Neuronal stem cell (in vitro differentiated cells): Measurements from ENCODE around the gene KRTAP1-4.

ENCODE experiments used
- DNase-seq: peaks from one replicate; pipeline ENCODE4 v3.0.0-alpha.2; 2013; ENCODE audit warnings: low spot score
- H2AFZ ChIP-seq: one replicate; pipeline ENCODE4 v1.6.1; 2013; ENCODE audit warnings: mild to moderate bottlenecking, low read length, inconsistent platforms
- H2AK5ac ChIP-seq: 2 replicates; pipeline ENCODE4 v1.6.1; 2013; ENCODE audit warnings: low read depth, mild to moderate bottlenecking, inconsistent platforms, low read length, moderate library complexity, mixed read lengths
- H2BK120ac ChIP-seq: 2 replicates; pipeline ENCODE4 v1.6.1; 2013; ENCODE audit warnings: low read depth, mild to moderate bottlenecking, inconsistent platforms, low read length, moderate library complexity, mixed read lengths
- H2BK12ac ChIP-seq: one replicate; pipeline ENCODE4 v1.6.1; 2013; ENCODE audit warnings: low read length, inconsistent platforms
- H2BK15ac ChIP-seq: 2 replicates; pipeline ENCODE4 v1.6.1; 2013; ENCODE audit warnings: mild to moderate bottlenecking, low read length, inconsistent platforms, mixed read lengths
- H2BK5ac ChIP-seq: one replicate; pipeline ENCODE4 v1.6.1; 2013; ENCODE audit warnings: inconsistent platforms, mild to moderate bottlenecking, low read length, moderate library complexity
- H3K14ac ChIP-seq: one replicate; pipeline ENCODE4 v1.6.1; 2013; ENCODE audit warnings: low read length, inconsistent platforms
- H3K18ac ChIP-seq: 2 replicates; pipeline ENCODE4 v1.6.1; 2013; ENCODE audit warnings: low read length, inconsistent platforms
- H3K23ac ChIP-seq: 2 replicates; pipeline ENCODE4 v1.6.1; 2013; ENCODE audit warnings: low read depth, mild to moderate bottlenecking, mixed read lengths, low read length, inconsistent platforms; ENCODE audit not compliant: poor library complexity
- H3K27ac ChIP-seq: replicated peaks from 3 replicates; pipeline ENCODE4 v1.5.1; 2013; ENCODE audit warnings: low read length, inconsistent platforms
- H3K27me3 ChIP-seq, 3 experiments: 2 replicates each; pipeline ENCODE4 v1.6.1; 2013; ENCODE audit warnings: low read length in 3 of 3, mild to moderate bottlenecking in 2 of 3, inconsistent platforms in 1 of 3, low read depth in 1 of 3, mixed read lengths in 1 of 3, moderate library complexity in 1 of 3; ENCODE audit not compliant: control insufficient read depth in 3 of 3, insufficient read depth in 3 of 3
- H3K36me3 ChIP-seq, 2 donors: replicated peaks in 1 of 2; 2 replicates each; pipeline ENCODE4 v1.6.1; 2013; ENCODE audit warnings: low read length in 2 of 2; ENCODE audit not compliant: control insufficient read depth in 2 of 2, insufficient read depth in 2 of 2
- H3K4ac ChIP-seq: 2 replicates; pipeline ENCODE4 v1.6.1; 2013; ENCODE audit warnings: inconsistent platforms, mild to moderate bottlenecking, low read length, moderate library complexity
- H3K4me1 ChIP-seq, 2 donors: 1 replicate in 1 of 2; 2 replicates in 1 of 2; pipeline ENCODE4 v1.6.1; 2013; ENCODE audit warnings: low read length in 2 of 2, low read depth in 1 of 2; ENCODE audit not compliant: control insufficient read depth in 2 of 2, insufficient read depth in 1 of 2
- H3K4me2 ChIP-seq: one replicate; pipeline ENCODE4 v1.6.1; 2013; ENCODE audit warnings: mild to moderate bottlenecking, low read length, inconsistent platforms; ENCODE audit not compliant: insufficient read depth, poor library complexity, severe bottlenecking
- H3K4me3 ChIP-seq, 2 donors: 2 replicates each; pipeline ENCODE4 v1.5.1; 2013; ENCODE audit warnings: low read length in 2 of 2, mild to moderate bottlenecking in 2 of 2, inconsistent platforms in 1 of 2, moderate library complexity in 1 of 2
- H3K79me1 ChIP-seq: one replicate; pipeline ENCODE4 v1.6.1; 2013; ENCODE audit warnings: low read depth, mild to moderate bottlenecking, inconsistent platforms, low read length, moderate library complexity
- H3K9ac ChIP-seq: one replicate; pipeline ENCODE4 v1.6.1; 2013; ENCODE audit warnings: mild to moderate bottlenecking, low read depth, low read length, inconsistent platforms; ENCODE audit not compliant: poor library complexity
- H3K9me3 ChIP-seq, 2 donors: replicated peaks in 1 of 2; 2 replicates each; pipeline versions ENCODE3 to v1.6.1; 2013; ENCODE audit warnings: low read length in 2 of 2, mild to moderate bottlenecking in 2 of 2, inconsistent platforms in 1 of 2, low read depth in 1 of 2, mixed read lengths in 1 of 2, moderate library complexity in 1 of 2; ENCODE audit not compliant: control insufficient read depth in 2 of 2, insufficient read depth in 1 of 2
- H4K8ac ChIP-seq: one replicate; pipeline ENCODE4 v1.6.1; 2013; ENCODE audit warnings: low read depth, mild to moderate bottlenecking, inconsistent platforms, low read length, moderate library complexity
- H4K91ac ChIP-seq: one replicate; pipeline ENCODE4 v1.6.1; 2013; ENCODE audit warnings: low read length, low read depth, mild to moderate bottlenecking, inconsistent platforms; ENCODE audit not compliant: poor library complexity
- WGBS, 2 donors: extraction: QIAGEN DNeasy Blood & Tissue Kit; methylation state at CpG; one replicate each; pipeline ENCODE4 v1.1.7; 2013; ENCODE audit warnings: missing lambda C conversion rate in 2 of 2, mixed read lengths in 1 of 2; ENCODE audit not compliant: insufficient read length in 2 of 2, insufficient replicate concordance in 1 of 2; ENCODE audit errors: extremely low coverage in 2 of 2; 5-methylcytosine and 5-hydroxymethylcytosine counted together

KRTAP1-4 gene

DNA sequence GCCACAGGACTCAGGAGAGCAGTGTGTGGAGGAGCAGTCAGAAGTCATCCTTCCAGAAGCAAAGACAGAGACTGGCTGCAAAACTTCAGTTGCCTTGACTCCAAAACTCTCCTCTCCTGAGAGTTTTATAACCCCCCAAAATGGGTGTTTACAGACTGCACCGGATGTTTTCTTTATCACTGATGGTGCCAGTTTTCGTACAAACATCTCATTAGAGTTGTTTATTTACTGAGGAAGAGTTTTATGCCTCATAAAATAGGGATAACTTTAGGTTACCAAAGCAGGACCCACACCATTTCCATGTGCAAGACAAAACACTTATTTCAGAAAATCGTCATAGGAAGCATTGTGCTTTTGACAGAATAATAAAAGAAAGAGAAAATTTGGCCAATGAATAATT lies 45.8 kb downstream of the KRTAP1-4 start, which contains the start of gene KRT40:
TSS of gene KRT40 (minus strand) at position 101 of the 400 bp plus-strand sequence. CDS start at position 48, 53 bp downstream.
- Histone ChIP-seq H3K23ac (no peak within 1 kb of the TSS), H3K9ac (no peak within 1 kb of the TSS), H3K4ac (no peak within 1 kb of the TSS), H2BK5ac (no peak within 1 kb of the TSS), H2BK15ac (no peak within 1 kb of the TSS), H3K79me1 (no peaks in the 10 kb centered on the region), H3K14ac (no peak within 1 kb of the TSS), H4K8ac (no peak within 1 kb of the TSS), H3K27ac (no peak within 1 kb of the TSS), H2AK5ac (no peak within 1 kb of the TSS), H2AFZ (no peak within 1 kb of the TSS), H3K18ac (no peak within 1 kb of the TSS), H3K9me3 (peaks cover 0 to 1% of the 10 kb centered on the region in 2 donors), H4K91ac (no peak within 1 kb of the TSS), H3K27me3 (no peaks in the 10 kb centered on the region), H2BK120ac (no peak within 1 kb of the TSS), H2BK12ac (no peak within 1 kb of the TSS), H3K4me3 (no peak within 1 kb of the TSS), H3K4me1 (peaks cover 0 to 12% of the 10 kb centered on the region in 2 donors), H3K4me2 (no peak within 1 kb of the TSS), H3K36me3 (no peaks in the 10 kb centered on the region)
- no peak for DNase-seq
- WGBS, 2 donors: no CpG with 5 or more reads among the region's 3 CpGs

DNA sequence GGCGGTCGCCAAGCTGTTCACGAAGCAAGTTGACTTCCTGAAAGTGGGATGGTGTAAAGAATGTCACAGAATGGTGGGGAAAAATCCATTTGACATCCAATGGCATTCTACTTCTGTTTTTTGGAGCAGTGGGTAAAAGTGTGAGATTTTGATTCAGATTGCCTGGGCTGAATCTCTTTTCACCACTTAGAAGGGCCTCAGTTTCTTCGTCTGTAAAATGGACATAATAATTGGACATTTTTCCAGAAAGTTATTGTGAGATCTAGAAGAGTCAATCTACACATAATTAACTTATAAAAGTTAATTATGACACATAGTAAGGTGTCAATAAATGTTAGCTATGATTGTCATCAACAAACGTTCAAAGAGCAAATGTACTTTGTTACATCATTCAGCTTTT lies 48.9 kb downstream of the KRTAP1-4 start:
- Histone ChIP-seq H3K4me1 (peaks cover 0 to 14% of the 10 kb centered on the region in 2 donors), H2AK5ac (no peak overlapping the region), H3K18ac (no peak overlapping the region), H3K79me1 (no peaks in the 10 kb centered on the region), H4K91ac (no peak overlapping the region), H2BK15ac (peak overlapping the region; percentile 22), H2AFZ (peak overlapping the region; percentile 3), H2BK5ac (no peak overlapping the region), H4K8ac (no peak overlapping the region), H3K27ac (no peak overlapping the region), H3K14ac (no peak overlapping the region), H3K4ac (no peak overlapping the region), H3K27me3 (no peaks in the 10 kb centered on the region), H3K9me3 (peaks cover 0 to 1% of the 10 kb centered on the region in 2 donors), H3K36me3 (no peaks in the 10 kb centered on the region), H2BK120ac (no peak overlapping the region), H3K4me3 (no peak overlapping the region), H2BK12ac (no peak overlapping the region), H3K23ac (no peak overlapping the region), H3K4me2 (no peak overlapping the region), H3K9ac (no peak overlapping the region)
- WGBS, 2 donors: no CpG with 5 or more reads among the region's 5 CpGs
- no peak for DNase-seq

DNA sequence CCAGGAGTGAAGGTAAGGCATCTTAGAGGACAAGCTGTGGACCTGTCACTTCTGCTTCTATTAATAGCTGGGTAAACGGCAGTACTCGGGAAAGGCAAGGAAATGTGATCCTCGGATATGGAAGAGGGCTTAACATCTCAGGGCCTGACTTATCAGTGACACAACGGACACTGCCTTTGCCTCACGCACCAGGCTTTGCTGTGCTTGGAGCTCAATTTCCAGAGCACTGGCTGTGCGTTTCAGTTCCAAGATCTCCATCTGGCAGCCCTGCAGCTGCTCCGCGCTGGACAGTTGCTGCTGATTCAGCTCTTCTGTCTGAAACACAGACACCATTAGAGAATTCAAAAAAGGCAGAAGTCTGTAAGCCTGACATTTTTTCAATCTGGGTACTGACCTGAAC lies 49.4 kb downstream of the KRTAP1-4 start:
- Histone ChIP-seq H2BK12ac (no peak overlapping the region), H3K14ac (no peak overlapping the region), H3K9ac (no peak overlapping the region), H3K27ac (no peak overlapping the region), H3K4ac (no peak overlapping the region), H2AK5ac (no peak overlapping the region), H3K4me2 (no peak overlapping the region), H4K91ac (no peak overlapping the region), H2BK15ac (peak overlapping the region; percentile 22), H3K36me3 (no peaks in the 10 kb centered on the region), H3K27me3 (no peaks in the 10 kb centered on the region), H3K18ac (peak overlapping the region; percentile 76), H3K79me1 (no peaks in the 10 kb centered on the region), H4K8ac (no peak overlapping the region), H3K4me1 (peaks cover 0 to 14% of the 10 kb centered on the region in 2 donors), H2BK5ac (no peak overlapping the region), H3K9me3 (peaks cover 0 to 1% of the 10 kb centered on the region in 2 donors), H3K23ac (no peak overlapping the region), H3K4me3 (no peak overlapping the region), H2BK120ac (peak overlapping the region; percentile 21), H2AFZ (peak overlapping the region; percentile 3)
- no peak for DNase-seq
- WGBS, 2 donors: no CpG with 5 or more reads among the region's 8 CpGs

DNA sequence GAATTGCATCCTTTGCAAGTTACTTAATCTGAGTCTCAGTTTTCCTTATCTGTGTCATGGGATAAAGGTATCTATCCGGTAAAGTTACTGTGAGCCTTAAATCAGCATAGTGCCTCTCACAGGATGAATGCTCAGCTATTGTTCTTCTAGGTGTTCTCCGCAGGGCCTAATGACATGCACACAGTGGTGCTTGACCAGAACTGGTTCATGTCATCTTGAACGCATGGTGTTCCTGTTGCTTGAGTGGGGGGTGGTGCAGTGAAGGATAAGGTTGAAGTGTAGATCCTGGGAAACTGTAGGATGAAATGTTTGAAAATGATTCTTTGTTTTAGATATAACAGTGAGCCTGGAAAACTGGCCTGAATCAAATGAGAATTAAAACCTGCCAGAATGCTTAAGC lies 49.9 kb downstream of the KRTAP1-4 start:
- H3K14ac ChIP-seq: no peak overlapping the region
- H2BK5ac ChIP-seq: no peak overlapping the region
- WGBS, 2 donors: no CpG with 5 or more reads among the region's 3 CpGs
- no peak overlapping the region for H2BK12ac ChIP-seq
- H4K8ac ChIP-seq: no peak overlapping the region
- H2AK5ac ChIP-seq: no peak overlapping the region
- H3K27me3 ChIP-seq: no peaks in the 10 kb centered on the region
- no peak overlapping the region for H3K9ac ChIP-seq
- H3K4me2 ChIP-seq: no peak overlapping the region
- no peaks in the 10 kb centered on the region for H3K36me3 ChIP-seq
- no peak overlapping the region for H3K23ac ChIP-seq
- no peak overlapping the region for H3K4me3 ChIP-seq
- no peak for DNase-seq
- H2AFZ ChIP-seq: peak overlapping the region; percentile 3
- H3K9me3 ChIP-seq: peaks cover 0 to 1% of the 10 kb centered on the region in 2 donors
- no peak overlapping the region for H3K18ac ChIP-seq
- no peak overlapping the region for H3K4ac ChIP-seq
- no peaks in the 10 kb centered on the region for H3K79me1 ChIP-seq
- no peak overlapping the region for H2BK15ac ChIP-seq
- peaks cover 0 to 14% of the 10 kb centered on the region in 2 donors for H3K4me1 ChIP-seq
- no peak overlapping the region for H2BK120ac ChIP-seq
- no peak overlapping the region for H3K27ac ChIP-seq
- H4K91ac ChIP-seq: no peak overlapping the region
